Measurements from ENCODE around the gene KIAA0753.

DNA sequence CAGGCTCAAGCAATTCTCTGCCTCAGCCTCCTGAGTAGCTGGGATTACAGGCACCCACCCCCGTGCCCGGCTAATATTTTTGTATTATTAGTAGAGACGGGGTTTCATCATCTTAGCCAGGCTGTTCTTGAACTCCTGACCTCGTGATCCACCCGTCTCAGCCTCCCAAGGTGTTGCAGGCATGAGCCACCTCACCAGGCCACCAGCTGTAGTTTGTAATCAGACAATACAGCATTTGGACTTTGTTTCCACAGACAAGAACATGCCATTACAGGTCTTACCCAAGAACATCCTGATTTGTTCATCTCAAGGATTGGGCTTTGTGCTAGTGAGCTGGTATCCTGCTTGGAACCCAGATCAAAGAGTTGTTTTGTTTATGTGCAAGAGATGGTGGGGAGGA lies 41.2 kb upstream of the KIAA0753 start:
- TF ChIP-seq SUZ12 (IDR thresholded peaks at IDR 0.05; ENCODE audit: extremely low read depth, insufficient read depth, insufficient read length) (no peak), YY1 (IDR thresholded peaks at IDR 0.05; ENCODE audit: insufficient read depth, insufficient read length) (no peak), ZNF274 (IDR thresholded peaks at IDR 0.05; ENCODE audit: low read depth, low read length) (no peak)
